Left lobe of liver (tissue), 2 donors: ENCODE results near the gene ROBO4. TPM values are rescaled to one million over a fixed set of nuclear protein-coding genes. Genes with fewer than 3 reads are reported as not detected.
A peak's percentile ranks its signal among the peaks of the same experiment; 100 is the strongest.

Experiments used
- ATAC-seq: fragments of 200-7000 bp; cut with Tn5 transposase; one replicate; pipeline ENCODE4 v1.9.1; 2020; ENCODE audit warnings: mild to moderate bottlenecking, moderate library complexity
- DNase-seq: peaks from one replicate; pipeline ENCODE4 v3.0.0-alpha.2; 2020; ENCODE audit warnings: low spot score
- total RNA-seq: library from RNA; stranded (reverse); gene quantifications from one replicate; pipeline ENCODE4 v1.2.1, GENCODE V29; 2021
- donor health status: DM: no; HTN: no; CAD: no; lungs with moderate emphysema.
- donor health status: DM: no; HTN: yes; CAD: no.

The ROBO4 gene
- total RNA-seq: 6.3 TPM

GRCh38 chr11:124897674-124898262 is at the start of gene ROBO4:
TSS of gene ROBO4 (minus strand) at chr11:124897865. CDS start at chr11:124897795, 70 bp downstream.
- DNase-seq (no peak), ATAC-seq (peak; percentile 52)

GRCh38 chr11:124946735-124947141 is 49.1 kb upstream of the ROBO4 start:
- no peak for DNase-seq
- no peak for ATAC-seq

GRCh38 chr11:124945826-124946225 is 48.2 kb upstream of the ROBO4 start:
- ATAC-seq (no peak), DNase-seq (no peak)

GRCh38 chr11:124944565-124944964 is 46.9 kb upstream of the ROBO4 start:
- DNase-seq: no peak
- ATAC-seq: peak; percentile 76

- ATAC-seq: no peak
- DNase-seq: no peak
These were observed 46.1 kb upstream of the ROBO4 start for GRCh38 chr11:124943741-124944140.

GRCh38 chr11:124943254-124943616 is 45.6 kb upstream of the ROBO4 start:
- no peak for ATAC-seq
- no peak for DNase-seq

- ATAC-seq (no peak), DNase-seq (no peak)
These were observed 45.0 kb upstream of the ROBO4 start for GRCh38 chr11:124942466-124943253.

GRCh38 chr11:124941703-124942102 is 44.0 kb upstream of the ROBO4 start:
- DNase-seq (no peak), ATAC-seq (no peak)

- no peak for ATAC-seq
- no peak for DNase-seq
These were observed 41.3 kb upstream of the ROBO4 start for GRCh38 chr11:124938970-124939369.

- ATAC-seq: no peak
These were observed 40.6 kb upstream of the ROBO4 start for GRCh38 chr11:124938206-124938765.

GRCh38 chr11:124937336-124937935 is 39.8 kb upstream of the ROBO4 start:
- no peak for DNase-seq
- ATAC-seq: no peak

More at GRCh38 chr11:124938206-124938765, 40.6 kb upstream of the ROBO4 start:
- no peak for DNase-seq

- ATAC-seq (peak; percentile 85), DNase-seq (peak; percentile 70)
These were observed 38.2 kb upstream of the ROBO4 start, which contains the start of gene HEPACAM for GRCh38 chr11:124935548-124936514. TSS of gene HEPACAM (minus strand) at chr11:124936047. CDS start at chr11:124936006, 41 bp downstream.

- ATAC-seq (peak; percentile 78), DNase-seq (no peak)
These were observed 37.3 kb upstream of the ROBO4 start for GRCh38 chr11:124934862-124935547.

GRCh38 chr11:124930799-124931198 is 33.1 kb upstream of the ROBO4 start:
- no peak for ATAC-seq

GRCh38 chr11:124928942-124929665 is 31.4 kb upstream of the ROBO4 start:
- ATAC-seq (peak; percentile 84), DNase-seq (peak; percentile 83)

More at GRCh38 chr11:124930799-124931198, 33.1 kb upstream of the ROBO4 start:
- DNase-seq: no peak

GRCh38 chr11:124923296-124923695 is 25.6 kb upstream of the ROBO4 start:
- DNase-seq (no peak), ATAC-seq (no peak)

GRCh38 chr11:124922831-124923230 is 25.2 kb upstream of the ROBO4 start:
- DNase-seq (no peak), ATAC-seq (no peak)

GRCh38 chr11:124920870-124921609 is 23.4 kb upstream of the ROBO4 start:
- peak; percentile 52 for ATAC-seq
- DNase-seq: peak; percentile 74
